Esophagus squamous epithelium (tissue), 5 donors: Measurements from ENCODE around the gene ATP6AP1. TPM values are rescaled to one million over a fixed set of nuclear protein-coding genes. Genes with fewer than 3 reads are reported as not detected.

Source experiments
- DNase-seq: peaks from one replicate; lab custom pipeline; 2025; lab: John Stamatoyannopoulos, UW
- H3K27ac ChIP-seq, 4 donors: fragments of 200-600 bp; sonication (generic); one replicate each; pipeline ENCODE4 v1.5.1; 2016 to 2019; ENCODE audit warnings: mild to moderate bottlenecking in 1 of 4
- H3K27me3 ChIP-seq, 4 donors: fragments of 200-600 bp; sonication (generic); 1 replicate in 3 of 4; 2 replicates in 1 of 4; pipeline versions ENCODE4 v1.5.1 to v1.6.0; 2017 to 2021; ENCODE audit warnings: antibody characterized with exemption in 1 of 4
- H3K36me3 ChIP-seq, 3 donors: fragments of 200-600 bp; sonication (generic); one replicate each; pipeline ENCODE4 v1.5.1; 2016 to 2019
- H3K4me1 ChIP-seq, 3 donors: fragments of 200-600 bp; sonication (generic); one replicate each; pipeline ENCODE4 v1.5.1; 2017 to 2019
- H3K4me3 ChIP-seq, 4 donors: fragments of 200-600 bp; sonication (generic); 1 replicate in 3 of 4; 2 replicates in 1 of 4; pipeline ENCODE4 v1.5.1; 2016 to 2019; ENCODE audit warnings: mild to moderate bottlenecking in 2 of 4, moderate library complexity in 1 of 4
- H3K9me3 ChIP-seq, 3 donors: fragments of 200-600 bp; sonication (generic); one replicate each; pipeline ENCODE4 v1.5.1; 2016 to 2019
- POLR2A ChIP-seq, 4 donors: fragments of 450-650 bp; IDR thresholded peaks; one replicate each; pipeline ENCODE4 v1.6.1; 2017; ENCODE audit warnings: antibody characterized with exemption in 4 of 4, mild to moderate bottlenecking in 4 of 4, moderate library complexity in 3 of 4
- WGBS, 2 donors: methylation state at CpG; one replicate each; pipeline ENCODE4 v1.1.5; 2018; 5-methylcytosine and 5-hydroxymethylcytosine counted together
- intact Hi-C: fragments of 100-400 bp; cut with DNase I; formaldehyde crosslinking; loops from one replicate; pipeline ENCODE4 v1.15.0; 2022
- total RNA-seq, 4 donors: library from RNA; depleted of rRNA; stranded (reverse); fragments of >200 nt; gene quantifications; one replicate each; pipeline ENCODE4 v1.1.0, GENCODE V29; 2016
- TF ChIP-seq, protein P1 (sequence below), 6 experiments: fragments of 450-650 bp in 4 of 6; fragments of 200-600 bp in 2 of 6; sonication (generic) in 2 of 6; IDR thresholded peaks; one replicate each; pipeline ENCODE4 v1.5.1; 2016 to 2019; ENCODE audit warnings: antibody characterized with exemption in 6 of 6, mild to moderate bottlenecking in 4 of 6, moderate library complexity in 4 of 6
- donor health status: DM: yes; HTN: yes; CAD: no.

The ATP6AP1 gene
- total RNA-seq, 4 donors from 2014 or later: 28.5 to 83.8 (median 37.2) TPM

DNA sequence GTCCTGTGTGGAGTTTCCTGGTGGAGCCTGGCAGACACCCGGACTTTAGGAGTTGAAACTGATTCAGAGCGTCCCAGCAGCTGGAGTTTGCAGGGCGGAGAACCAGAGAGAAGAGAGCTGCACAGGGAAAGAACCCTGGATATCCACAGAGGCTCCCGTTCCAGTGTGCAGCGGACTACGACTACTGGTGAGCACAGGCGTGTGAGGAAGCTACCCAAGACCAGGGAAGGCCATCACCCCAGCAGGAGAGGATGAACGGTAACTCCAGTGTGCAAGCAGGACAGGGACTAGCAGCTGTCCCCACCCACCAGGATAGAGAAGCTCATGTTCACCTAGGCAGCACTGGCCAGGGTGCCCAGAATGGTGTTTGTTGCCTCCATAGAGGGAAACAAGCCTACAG lies 48.3 kb downstream of the ATP6AP1 start:
- DNase-seq: no peak
- WGBS, 2 donors: 64 to 78% methylated on average over 7 to 8 of the region's 8 CpGs

GRCh38 chrX:154477891-154478477 lies 49.5 kb downstream of the ATP6AP1 start:
- peak overlapping the region; percentile 75 to 87 (median 82) for H3K27ac ChIP-seq
- H3K9me3 ChIP-seq: no peaks in the 10 kb centered on the region
- WGBS, 2 donors: 64% methylated on average over 21 of the region's 24 CpGs; no CpG with 5 or more reads in 1 of the 2 donors
- intact Hi-C loops: no loop called here
- peaks cover 0 to 18% (median 0%) of the 10 kb centered on the region in 3 donors for H3K4me1 ChIP-seq
- peak overlapping the region; percentile 45 to 70 (median 53) for H3K4me3 ChIP-seq
- no peaks in the 10 kb centered on the region for H3K36me3 ChIP-seq
- DNase-seq: no peak
- H3K27me3 ChIP-seq: no peaks in the 10 kb centered on the region
- TF ChIP-seq, protein P1, sequence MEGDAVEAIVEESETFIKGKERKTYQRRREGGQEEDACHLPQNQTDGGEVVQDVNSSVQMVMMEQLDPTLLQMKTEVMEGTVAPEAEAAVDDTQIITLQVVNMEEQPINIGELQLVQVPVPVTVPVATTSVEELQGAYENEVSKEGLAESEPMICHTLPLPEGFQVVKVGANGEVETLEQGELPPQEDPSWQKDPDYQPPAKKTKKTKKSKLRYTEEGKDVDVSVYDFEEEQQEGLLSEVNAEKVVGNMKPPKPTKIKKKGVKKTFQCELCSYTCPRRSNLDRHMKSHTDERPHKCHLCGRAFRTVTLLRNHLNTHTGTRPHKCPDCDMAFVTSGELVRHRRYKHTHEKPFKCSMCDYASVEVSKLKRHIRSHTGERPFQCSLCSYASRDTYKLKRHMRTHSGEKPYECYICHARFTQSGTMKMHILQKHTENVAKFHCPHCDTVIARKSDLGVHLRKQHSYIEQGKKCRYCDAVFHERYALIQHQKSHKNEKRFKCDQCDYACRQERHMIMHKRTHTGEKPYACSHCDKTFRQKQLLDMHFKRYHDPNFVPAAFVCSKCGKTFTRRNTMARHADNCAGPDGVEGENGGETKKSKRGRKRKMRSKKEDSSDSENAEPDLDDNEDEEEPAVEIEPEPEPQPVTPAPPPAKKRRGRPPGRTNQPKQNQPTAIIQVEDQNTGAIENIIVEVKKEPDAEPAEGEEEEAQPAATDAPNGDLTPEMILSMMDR (IDR thresholded peaks at IDR 0.05): no peak
- TF ChIP-seq POLR2A (IDR thresholded peaks at IDR 0.05): no peak

More for the DNA sequence above, 48.3 kb downstream of the ATP6AP1 start:
- no peak overlapping the region for H3K4me3 ChIP-seq
- H3K4me1 ChIP-seq: peaks cover 0 to 18% (median 0%) of the 10 kb centered on the region in 3 donors
- no peaks in the 10 kb centered on the region for H3K27me3 ChIP-seq
- H3K27ac ChIP-seq: no peak overlapping the region
- H3K9me3 ChIP-seq: no peaks in the 10 kb centered on the region
- intact Hi-C loops: no loop called here
- TF ChIP-seq POLR2A (IDR thresholded peaks at IDR 0.05): no peak
- TF ChIP-seq, protein P1 (IDR thresholded peaks at IDR 0.05): no peak
- H3K36me3 ChIP-seq: no peaks in the 10 kb centered on the region

DNA sequence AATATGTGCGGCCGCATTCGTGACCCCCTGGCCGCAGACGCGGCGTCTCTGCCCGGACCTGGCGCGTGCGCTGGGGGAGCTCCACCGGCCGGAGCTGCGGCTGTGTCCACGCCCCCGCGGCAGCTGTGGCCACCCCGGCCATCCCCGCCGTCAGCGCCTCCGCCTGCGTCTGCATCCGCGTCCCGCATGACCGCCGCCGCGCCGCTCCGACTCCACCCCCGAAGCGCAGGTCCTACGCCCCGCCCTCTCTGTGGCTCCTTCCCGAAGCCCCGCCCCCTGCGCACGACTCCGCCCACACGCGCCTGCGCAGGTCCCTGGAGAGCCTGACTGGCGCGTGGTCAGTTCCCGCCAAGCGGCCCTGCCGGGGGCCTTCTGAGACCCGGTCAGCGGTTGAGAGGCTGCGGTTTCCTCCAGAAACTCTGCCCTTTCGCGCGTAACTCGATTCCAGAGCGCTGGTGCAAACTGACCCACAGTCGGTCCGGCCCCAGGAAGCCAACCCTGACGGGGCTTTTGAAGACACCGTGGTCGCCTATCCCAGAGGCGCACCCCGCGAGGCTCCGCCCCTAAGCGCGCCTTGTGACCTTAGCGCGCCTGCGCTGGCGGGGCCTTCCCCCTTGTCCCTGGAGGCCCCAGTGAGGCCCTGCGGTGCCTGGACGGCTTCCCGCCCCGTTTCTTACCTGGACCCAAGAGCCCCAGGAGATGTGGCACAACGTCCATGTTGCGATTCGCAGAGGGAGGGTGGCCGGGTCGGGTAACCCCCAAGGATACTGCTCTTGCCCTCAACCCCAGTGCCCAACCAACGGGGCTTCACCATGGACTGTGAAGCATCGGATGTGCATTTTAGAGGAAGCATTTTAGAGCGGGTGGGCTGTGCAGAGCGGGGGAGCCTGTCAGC lies 50.5 kb downstream of the ATP6AP1 start, which contains the start of gene LAGE3:
LAGE3 (minus strand) TSS at position 554 of the 895 bp plus-strand sequence; CDS start at position 188, 366 bp downstream.
- Histone ChIP-seq H3K4me3 (peak within 1 kb of the TSS; percentile 45 to 70 (median 53)), H3K27me3 (no peaks in the 10 kb centered on the region), H3K9me3 (no peaks in the 10 kb centered on the region), H3K27ac (peak within 1 kb of the TSS; percentile 75 to 87 (median 82)), H3K4me1 (peaks cover 0 to 20% (median 0%) of the 10 kb centered on the region in 3 donors), H3K36me3 (peaks cover 0 to 7% (median 0%) of the 10 kb centered on the region in 3 donors)
- 72% methylated on average over 3 of the region's 85 CpGs; no CpG with 5 or more reads in 1 of the 2 donors for WGBS, 2 donors
- peak in 2 of 4 donors; percentile 38 to 58 for TF ChIP-seq POLR2A (IDR thresholded peaks at IDR 0.05)
- TF ChIP-seq, protein P1 (IDR thresholded peaks at IDR 0.05): no peak
- peak; percentile 42 for DNase-seq
- intact Hi-C loops: no loop called here

DNA sequence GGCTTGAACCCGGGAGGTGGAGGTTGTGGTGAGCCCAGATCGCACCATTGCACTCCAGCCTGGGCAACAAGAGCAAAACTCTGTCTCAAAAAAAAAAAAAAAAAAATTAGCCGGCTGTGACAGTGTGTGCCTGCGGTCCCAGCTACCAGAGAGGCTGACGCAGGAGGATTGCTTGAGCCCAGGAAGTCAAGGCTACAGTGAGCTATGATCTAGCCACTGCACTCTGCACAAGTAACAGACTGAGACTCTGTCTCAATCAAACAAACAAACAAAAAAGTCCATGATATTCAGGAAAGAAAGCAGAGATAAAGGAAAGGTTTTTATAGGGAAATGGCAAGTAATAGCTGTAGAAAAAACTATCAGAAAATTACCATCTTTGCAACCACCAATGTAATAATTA lies 52.7 kb downstream of the ATP6AP1 start:
- TF ChIP-seq, protein P1 (IDR thresholded peaks at IDR 0.05): no peak
- TF ChIP-seq POLR2A (IDR thresholded peaks at IDR 0.05): no peak
- 80 to 85% methylated on average over 1 to 5 of the region's 5 CpGs for WGBS, 2 donors
- H3K4me1 ChIP-seq: peaks cover 4 to 40% (median 11%) of the 10 kb centered on the region in 3 donors

More for the DNA sequence above, 52.7 kb downstream of the ATP6AP1 start:
- Histone ChIP-seq H3K36me3 (peaks cover 0 to 10% (median 0%) of the 10 kb centered on the region in 3 donors), H3K4me3 (no peak overlapping the region), H3K27me3 (no peaks in the 10 kb centered on the region), H3K27ac (no peak overlapping the region), H3K9me3 (no peaks in the 10 kb centered on the region)
- intact Hi-C loops: no loop called here
- no peak for DNase-seq
